HepG2 (cell line): ENCODE measurements around the gene RBP2. TPM values are rescaled to one million over a fixed set of nuclear protein-coding genes. Genes with fewer than 3 reads are reported as not detected.

Source experiments
- ATAC-seq: fragments of 200-7000 bp; cut with Tn5 transposase; 3 replicates; pipeline ENCODE4 v1.9.1; 2020; ENCODE audit warnings: mild to moderate bottlenecking, moderate library complexity
- BruUV-seq: library from RNA; stranded (reverse); fragments of 400-500 nt; replicated peaks from 2 replicates; lab custom pipeline; 2021; lab: Mats Ljungman, UMichigan
- CTCF ChIA-PET: fragments of 300-600 bp; formaldehyde crosslinking; extraction: SDS; loops from one replicate; lab custom pipeline; 2021; ENCODE audit warnings: low total read pairs, inconsistent platforms, low intra/inter-chr PET ratio; lab: Yijun Ruan, JAX
- POLR2A ChIA-PET: fragments of 350-600 bp; sonication (Branson Sonifier 250); formaldehyde crosslinking; loops from one replicate; lab custom pipeline; 2020; ENCODE audit warnings: antibody characterized with exemption, inconsistent platforms; lab: Yijun Ruan, JAX
- DNase-seq: peaks from one replicate; pipeline ENCODE4 v3.0.0-alpha.2; 2015; ENCODE audit warnings: low spot score
- FAIRE-seq: peaks from 3 replicates; lab custom pipeline; 2011; peaks lifted over from hg19 to GRCh38; lab: Jason Lieb, UNC
- H2AFZ ChIP-seq: one replicate; pipeline ENCODE4 v1.6.1; 2011; ENCODE audit warnings: low read length, inconsistent platforms
- H3K27ac ChIP-seq: fragments of 300-600 bp; 3 replicates; pipeline ENCODE4 v1.8.0; 2011; ENCODE audit warnings: mixed run types, mild to moderate bottlenecking, mixed read lengths, low read length, inconsistent platforms; ENCODE audit not compliant: insufficient read depth; ENCODE audit errors: extremely low read length
- H3K27me3 ChIP-seq, 2 experiments: fragments of 200-600 bp in 1 of 2; 2 replicates in 1 of 2; 3 replicates in 1 of 2; pipeline versions ENCODE4 v1.6.0 to v1.8.0; 2011; ENCODE audit warnings: low read length in 2 of 2, mild to moderate bottlenecking in 2 of 2, moderate library complexity in 2 of 2, inconsistent platforms in 1 of 2; ENCODE audit not compliant: insufficient read depth in 2 of 2, control insufficient read depth in 1 of 2
- H3K36me3 ChIP-seq, 2 experiments: fragments of 200-600 bp in 1 of 2; replicated peaks in 1 of 2; 2 replicates in 1 of 2; 3 replicates in 1 of 2; pipeline versions ENCODE4 v1.5.1 to v1.8.0; 2011; ENCODE audit warnings: low read length in 2 of 2, inconsistent platforms in 1 of 2; ENCODE audit not compliant: insufficient read depth in 2 of 2, control insufficient read depth in 1 of 2
- H3K4me1 ChIP-seq: 2 replicates; pipeline ENCODE4 v1.5.1; 2012; ENCODE audit warnings: low read length, inconsistent platforms; ENCODE audit not compliant: insufficient read depth
- H3K4me2 ChIP-seq: 2 replicates; pipeline ENCODE4 v1.6.0; 2011; ENCODE audit warnings: low read depth, low read length, inconsistent platforms
- H3K4me3 ChIP-seq, 3 experiments: fragments of 200-600 bp in 1 of 3; sonication (generic), shearing (Covaris generic) in 1 of 3; replicated peaks in 1 of 3; 2 replicates each; pipeline ENCODE4 v1.5.1; 2011 to 2016; ENCODE audit warnings: low read length in 3 of 3, inconsistent platforms in 2 of 3, low read depth in 2 of 3, mild to moderate bottlenecking in 2 of 3, control low read depth in 1 of 3, mixed read lengths in 1 of 3; ENCODE audit not compliant: insufficient read depth in 1 of 3
- H3K79me2 ChIP-seq: one replicate; pipeline ENCODE4 v1.6.1; 2011; ENCODE audit warnings: low read length, inconsistent platforms; ENCODE audit not compliant: insufficient read depth
- H3K9ac ChIP-seq: 2 replicates; pipeline ENCODE4 v1.6.0; 2011; ENCODE audit warnings: mild to moderate bottlenecking, low read depth, low read length, inconsistent platforms; ENCODE audit not compliant: insufficient read depth
- H3K9me3 ChIP-seq: 2 replicates; pipeline ENCODE4 v1.5.1; 2012; ENCODE audit warnings: mild to moderate bottlenecking, low read length
- H4K20me1 ChIP-seq: 2 replicates; pipeline ENCODE4 v1.6.0; 2011; ENCODE audit warnings: inconsistent platforms, mild to moderate bottlenecking, low read length, moderate library complexity; ENCODE audit not compliant: insufficient read depth
- ASH2L ChIP-seq: fragments of 300-600, 200-600 bp; sonication (generic); IDR thresholded peaks from 2 replicates; pipeline ENCODE4 v1.7.0; 2017; ENCODE audit warnings: low read depth, mild to moderate bottlenecking, moderate library complexity, mixed read lengths, low read length; ENCODE audit not compliant: insufficient read length
- ATF7-NPFF ChIP-seq: sonication (generic); formaldehyde crosslinking; IDR thresholded peaks from 2 replicates; pipeline ENCODE4 v1.8.1; 2023; ENCODE audit warnings: mild to moderate bottlenecking, low read depth, missing genetic modification reagents, moderate library complexity
- ETV5 ChIP-seq: IDR thresholded peaks from 2 replicates; pipeline ENCODE4 v1.6.1; 2018; ENCODE audit warnings: missing biosample characterization, missing genetic modification reagents, inconsistent platforms, borderline replicate concordance
- IKZF1 ChIP-seq: fragments of 450-650 bp; IDR thresholded peaks from 2 replicates; pipeline ENCODE4 v1.7.1; 2016
- MTA1 ChIP-seq: sonication (generic); formaldehyde crosslinking; IDR thresholded peaks from 2 replicates; pipeline ENCODE4 v1.4.0; 2020; ENCODE audit warnings: missing genetic modification reagents, mild to moderate bottlenecking, borderline replicate concordance
- PRPF4 ChIP-seq: fragments of 200-400 bp; formaldehyde crosslinking; IDR thresholded peaks from 2 replicates; pipeline ENCODE4 v1.6.1; 2016; ENCODE audit warnings: low read length, low read depth; ENCODE audit not compliant: poor library complexity, severe bottlenecking
- SNAI1 ChIP-seq: sonication (generic); formaldehyde crosslinking; IDR thresholded peaks from 2 replicates; pipeline ENCODE4 v1.5.0; 2020; ENCODE audit warnings: mild to moderate bottlenecking, missing genetic modification reagents, borderline replicate concordance
- TBX3 ChIP-seq: fragments of 450-650 bp; IDR thresholded peaks from 2 replicates; pipeline ENCODE4 v1.6.1; 2017; ENCODE audit warnings: antibody characterized with exemption, mild to moderate bottlenecking, inconsistent platforms, borderline replicate concordance
- TFE3 ChIP-seq: IDR thresholded peaks from 2 replicates; pipeline ENCODE4 v1.6.1; 2016
- ZNF558 ChIP-seq: sonication (generic); formaldehyde crosslinking; IDR thresholded peaks from 2 replicates; pipeline ENCODE4 v1.9.0; 2022; ENCODE audit warnings: mild to moderate bottlenecking, missing genetic modification reagents, borderline replicate concordance
- ZNF7 ChIP-seq: IDR thresholded peaks from 2 replicates; pipeline ENCODE4 v1.6.1; 2016; ENCODE audit warnings: missing biosample characterization, missing genetic modification reagents
- ZNF709 ChIP-seq: sonication (generic); formaldehyde crosslinking; IDR thresholded peaks from 2 replicates; pipeline ENCODE4 v1.5.0; 2020; ENCODE audit warnings: mild to moderate bottlenecking, missing genetic modification reagents
- ZNF75D ChIP-seq: sonication (generic); formaldehyde crosslinking; IDR thresholded peaks from 2 replicates; pipeline ENCODE4 v1.8.1; 2023; ENCODE audit warnings: missing genetic modification reagents, mild to moderate bottlenecking, borderline replicate concordance
- ZNF878 ChIP-seq: sonication (generic); formaldehyde crosslinking; IDR thresholded peaks from 2 replicates; pipeline ENCODE4 v1.8.1; 2023; ENCODE audit warnings: mild to moderate bottlenecking, missing genetic modification reagents, moderate library complexity
- WGBS: methylation state at CpG from one replicate; pipeline ENCODE4 v1.1.6; 2017; ENCODE audit warnings: low lambda C conversion rate; 5-methylcytosine and 5-hydroxymethylcytosine counted together
- in situ Hi-C: cut with HindIII; loops from 2 replicates; pipeline ENCODE4 v1.10.0; 2017; ENCODE audit warnings: low pct_unique_long_range_greater_than_20kb; ENCODE audit not compliant: extremely low pct_ligation_motif_present
- intact Hi-C: fragments of 100-400 bp; cut with micrococcal nuclease; formaldehyde crosslinking; loops from one replicate; pipeline ENCODE4 v1.10.0; 2022; ENCODE audit not compliant: unreplicated experiment
- polyA plus RNA-seq, 8 experiments: library from polyadenylated mRNA; depleted of rRNA in 3 of 8; stranded (reverse) in 7 of 8; unstranded in 1 of 8; fragments of >200 nt; fragmentation: Illumina TruSeq in 4 of 8; extraction: Trizol in 4 of 8; gene quantifications; 2 replicates each; pipeline versions ENCODE4 v1.2.1 to v1.2.3, GENCODE V29; 2011 to 2016; ENCODE audit warnings: low read depth in 4 of 8, missing spikeins in 1 of 8, mixed read lengths in 1 of 8; ENCODE audit not compliant: insufficient read depth in 1 of 8
- total RNA-seq, 5 experiments: library from RNA; depleted of rRNA; stranded (reverse); fragments of >200 nt; fragmentation: Illumina TruSeq; extraction: Trizol; gene quantifications; 2 replicates each; pipeline ENCODE4 v1.2.3, GENCODE V29; 2016; ENCODE audit warnings: low read depth in 1 of 5

Gene RBP2
- total and polyA plus RNA-seq, 2 of the 13 experiments (the other 11 are each of a cell fraction or from before 2014, with no cell fraction given), result 0.17 to 2.5 TPM

- BruUV-seq, result no TSS peak
- Histone ChIP-seq H3K79me2 (no peaks in the 10 kb centered on the region), H3K4me2 (no peak overlapping the region), H2AFZ (no peak overlapping the region), H3K36me3 (no peaks in the 10 kb centered on the region), H3K4me1 (no peaks in the 10 kb centered on the region), H3K9me3 (no peaks in the 10 kb centered on the region), H3K4me3 (no peak overlapping the region), H3K27me3 (no peaks in the 10 kb centered on the region)
- WGBS, result 80% methylated on average over 1 of the region's 1 CpG
- intact Hi-C loops, result no loop called here
- no peak for ATAC-seq
- CTCF ChIA-PET, result no interaction called here
- no peak for TF ChIP-seq ZNF878 (CRISPR knock-in tag)
- no peak for TF ChIP-seq SNAI1 (CRISPR knock-in tag)
- no peak for TF ChIP-seq MTA1
- no peak for TF ChIP-seq ZNF75D (CRISPR knock-in tag)
- no peak for TF ChIP-seq ZNF7 (CRISPR knock-in tag)
- TF ChIP-seq ASH2L, result no peak
- TF ChIP-seq ZNF558 (CRISPR knock-in tag), result no peak
- no peak for TF ChIP-seq TBX3
- no peak for TF ChIP-seq TFE3
- no peak for TF ChIP-seq PRPF4
- TF ChIP-seq ATF7-NPFF, result no peak
- no peak for TF ChIP-seq ETV5 (CRISPR knock-in tag)
- TF ChIP-seq ZNF709 (CRISPR knock-in tag), result no peak
- no peak for TF ChIP-seq IKZF1
- TF ChIP-seq, all 625 proteins: peak for 0
- no peak overlapping the region for H3K27ac ChIP-seq
- FAIRE-seq (no peak), DNase-seq (no peak)
- no peaks in the 10 kb centered on the region for H4K20me1 ChIP-seq
- H3K9ac ChIP-seq, result no peak overlapping the region
- POLR2A ChIA-PET, result no interaction called here
- in situ Hi-C loops, result no loop called here
Measured at GRCh38 chr3:139421460-139421859, 54.9 kb downstream of the RBP2 start.
